Tibial nerve (tissue), 4 donors: Measurements from ENCODE around the gene HGS. TPM values are rescaled to one million over a fixed set of nuclear protein-coding genes. Genes with fewer than 3 reads are reported as not detected.

Experiments used
- DNase-seq, 2 donors: peaks; one replicate each; pipeline ENCODE4 v3.0.0-alpha.2; 2019; ENCODE audit warnings: low spot score in 2 of 2
- H3K27ac ChIP-seq, 4 donors: fragments of 200-600 bp; sonication (generic) in 3 of 4; one replicate each; pipeline ENCODE4 v1.5.1; 2017 to 2019; ENCODE audit warnings: mild to moderate bottlenecking in 1 of 4
- H3K27me3 ChIP-seq, 2 donors: fragments of 200-600 bp; sonication (generic) in 1 of 2; one replicate each; pipeline versions ENCODE4 v1.5.1 to v1.6.0; 2017 to 2019
- H3K36me3 ChIP-seq, 3 donors: fragments of 200-600 bp; sonication (generic); one replicate each; pipeline ENCODE4 v1.5.1; 2018 to 2019
- H3K4me1 ChIP-seq, 4 donors: fragments of 200-600 bp; sonication (generic) in 3 of 4; one replicate each; pipeline ENCODE4 v1.5.1; 2017 to 2019
- H3K4me3 ChIP-seq, 4 donors: fragments of 200-600 bp; sonication (generic) in 3 of 4; one replicate each; pipeline ENCODE4 v1.5.1; 2017 to 2019; ENCODE audit warnings: mild to moderate bottlenecking in 1 of 4, moderate library complexity in 1 of 4
- H3K9me3 ChIP-seq, 4 donors: fragments of 200-600 bp; sonication (generic) in 3 of 4; one replicate each; pipeline ENCODE4 v1.5.1; 2017 to 2019
- EP300 ChIP-seq, 2 donors: sonication (generic); formaldehyde crosslinking; IDR thresholded peaks; one replicate each; pipeline ENCODE4 v1.6.1; 2017; ENCODE audit warnings: antibody characterized with exemption in 2 of 2, mild to moderate bottlenecking in 1 of 2
- POLR2A ChIP-seq, 2 donors: fragments of 450-650 bp; IDR thresholded peaks; one replicate each; pipeline ENCODE4 v1.6.1; 2017; ENCODE audit warnings: antibody characterized with exemption in 2 of 2, mild to moderate bottlenecking in 2 of 2, moderate library complexity in 2 of 2
- WGBS, 2 donors: methylation state at CpG; one replicate each; pipeline ENCODE4 v1.1.5; 2018; 5-methylcytosine and 5-hydroxymethylcytosine counted together
- total RNA-seq, 4 donors: library from RNA; depleted of rRNA; stranded (reverse); fragments of >200 nt; gene quantifications; one replicate each; pipeline ENCODE4 v1.1.0, GENCODE V29; 2016
- TF ChIP-seq, protein P1 (sequence below), 5 experiments: fragments of 200-600 bp in 3 of 5; fragments of 450-650 bp in 2 of 5; sonication (generic) in 3 of 5; IDR thresholded peaks; one replicate each; pipeline ENCODE4 v1.5.1; 2016 to 2019; ENCODE audit warnings: antibody characterized with exemption in 5 of 5, mild to moderate bottlenecking in 3 of 5, moderate library complexity in 2 of 5

Gene HGS
- total RNA-seq, 4 donors from 2014 or later = 75.2 to 166 (median 104) TPM

DNA sequence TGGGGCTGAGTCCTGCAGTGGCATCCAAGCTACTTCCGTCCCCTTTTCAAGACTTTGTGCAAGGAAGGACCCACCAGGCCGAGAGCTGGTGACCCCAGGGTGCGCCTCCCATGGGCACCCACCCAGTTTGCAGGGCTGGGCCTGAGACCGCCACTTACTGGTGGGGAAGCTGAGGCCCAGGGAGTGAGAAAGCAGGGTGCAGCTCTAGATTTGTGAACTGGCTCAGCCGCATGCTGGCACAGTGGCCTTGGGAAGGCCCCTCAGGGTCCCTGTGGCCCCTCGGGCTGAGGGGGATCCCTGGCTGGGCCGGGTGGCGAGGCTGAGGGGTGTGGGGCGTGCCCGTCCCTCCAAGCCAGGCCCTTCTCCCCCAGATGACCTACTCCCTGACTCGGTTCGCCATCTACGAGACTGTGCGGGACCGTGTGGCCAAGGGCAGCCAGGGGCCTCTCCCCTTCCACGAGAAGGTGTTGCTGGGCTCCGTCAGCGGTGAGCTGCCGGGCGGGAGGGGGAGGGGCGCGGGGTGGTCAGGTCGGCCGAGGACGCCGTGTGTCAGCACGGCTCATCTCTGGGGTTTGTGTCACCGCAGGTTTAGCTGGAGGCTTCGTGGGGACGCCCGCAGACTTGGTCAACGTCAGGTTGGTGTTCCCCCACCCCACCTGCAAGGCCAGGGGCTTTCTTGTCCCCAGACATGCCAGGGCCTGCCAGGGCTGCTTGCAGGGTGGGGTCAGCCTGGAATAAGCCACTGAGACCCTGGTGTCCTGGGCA lies 31.5 kb downstream of the HGS start:
- H3K27ac ChIP-seq = peak overlapping the region in 1 of 4 donors; percentile 88
- peaks cover 0 to 47% (median 34%) of the 10 kb centered on the region in 4 donors for H3K4me1 ChIP-seq
- no peak overlapping the region for H3K4me3 ChIP-seq
- WGBS, 2 donors = 89 to 92% methylated on average over 14 to 31 of the region's 32 CpGs
- peaks cover 0 to 59% (median 0%) of the 10 kb centered on the region in 3 donors for H3K36me3 ChIP-seq
- TF ChIP-seq POLR2A (IDR thresholded peaks at IDR 0.05) (no peak), EP300 (IDR thresholded peaks at IDR 0.05) (no peak)
- TF ChIP-seq, protein P1, sequence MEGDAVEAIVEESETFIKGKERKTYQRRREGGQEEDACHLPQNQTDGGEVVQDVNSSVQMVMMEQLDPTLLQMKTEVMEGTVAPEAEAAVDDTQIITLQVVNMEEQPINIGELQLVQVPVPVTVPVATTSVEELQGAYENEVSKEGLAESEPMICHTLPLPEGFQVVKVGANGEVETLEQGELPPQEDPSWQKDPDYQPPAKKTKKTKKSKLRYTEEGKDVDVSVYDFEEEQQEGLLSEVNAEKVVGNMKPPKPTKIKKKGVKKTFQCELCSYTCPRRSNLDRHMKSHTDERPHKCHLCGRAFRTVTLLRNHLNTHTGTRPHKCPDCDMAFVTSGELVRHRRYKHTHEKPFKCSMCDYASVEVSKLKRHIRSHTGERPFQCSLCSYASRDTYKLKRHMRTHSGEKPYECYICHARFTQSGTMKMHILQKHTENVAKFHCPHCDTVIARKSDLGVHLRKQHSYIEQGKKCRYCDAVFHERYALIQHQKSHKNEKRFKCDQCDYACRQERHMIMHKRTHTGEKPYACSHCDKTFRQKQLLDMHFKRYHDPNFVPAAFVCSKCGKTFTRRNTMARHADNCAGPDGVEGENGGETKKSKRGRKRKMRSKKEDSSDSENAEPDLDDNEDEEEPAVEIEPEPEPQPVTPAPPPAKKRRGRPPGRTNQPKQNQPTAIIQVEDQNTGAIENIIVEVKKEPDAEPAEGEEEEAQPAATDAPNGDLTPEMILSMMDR (IDR thresholded peaks at IDR 0.05) = no peak
- no peaks in the 10 kb centered on the region for H3K27me3 ChIP-seq
- H3K9me3 ChIP-seq = no peaks in the 10 kb centered on the region
- no peak for DNase-seq

DNA sequence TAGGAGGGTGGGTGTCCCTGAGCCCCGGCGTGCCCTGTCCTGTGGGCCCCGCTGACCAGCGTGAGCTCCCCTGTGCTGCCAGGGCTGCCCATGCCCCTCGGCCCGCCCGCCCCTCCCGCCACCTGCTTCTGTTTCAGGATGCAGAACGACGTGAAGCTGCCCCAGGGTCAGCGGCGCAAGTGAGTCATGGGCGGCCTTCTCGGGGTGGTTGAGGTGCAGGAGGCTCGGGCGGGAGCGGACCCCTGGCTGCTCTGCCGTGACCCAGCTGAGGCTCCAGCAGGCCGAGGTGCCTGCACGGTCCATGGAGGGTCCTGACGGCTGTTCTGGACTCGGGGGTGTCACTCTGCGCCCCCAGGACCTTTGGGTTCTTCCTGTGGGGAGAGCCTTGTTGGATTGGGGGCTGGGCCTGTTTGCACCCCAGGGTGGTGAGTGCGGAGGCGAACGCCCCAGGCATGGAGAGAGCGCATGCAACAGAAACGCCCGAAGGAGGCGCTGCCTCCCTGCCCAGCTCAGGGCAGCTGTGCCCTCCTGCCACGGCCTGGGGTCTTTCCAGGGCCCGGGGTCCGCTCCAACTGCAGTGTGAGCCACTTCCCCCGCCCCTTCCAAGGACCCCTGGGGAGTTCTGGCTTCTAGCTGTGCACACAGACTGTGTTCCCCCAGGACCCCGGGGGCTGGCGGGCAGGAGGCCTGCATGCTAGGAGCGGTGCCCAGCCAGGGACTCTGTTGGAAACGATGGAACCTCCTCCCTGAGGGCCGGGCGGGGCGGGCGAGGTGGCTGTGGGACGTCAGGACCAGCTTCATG lies 32.3 kb downstream of the HGS start:
- WGBS, 2 donors = 87 to 89% methylated on average over 31 to 40 of the region's 43 CpGs
- H3K4me1 ChIP-seq = peaks cover 0 to 39% (median 26%) of the 10 kb centered on the region in 4 donors
- DNase-seq = no peak
- TF ChIP-seq, protein P1 (IDR thresholded peaks at IDR 0.05) = no peak
- TF ChIP-seq EP300 (IDR thresholded peaks at IDR 0.05) (no peak), POLR2A (IDR thresholded peaks at IDR 0.05) (no peak)
- H3K36me3 ChIP-seq = peaks cover 0 to 64% (median 0%) of the 10 kb centered on the region in 3 donors
- no peaks in the 10 kb centered on the region for H3K9me3 ChIP-seq
- no peak overlapping the region for H3K4me3 ChIP-seq
- no peaks in the 10 kb centered on the region for H3K27me3 ChIP-seq
- H3K27ac ChIP-seq = no peak overlapping the region

DNA sequence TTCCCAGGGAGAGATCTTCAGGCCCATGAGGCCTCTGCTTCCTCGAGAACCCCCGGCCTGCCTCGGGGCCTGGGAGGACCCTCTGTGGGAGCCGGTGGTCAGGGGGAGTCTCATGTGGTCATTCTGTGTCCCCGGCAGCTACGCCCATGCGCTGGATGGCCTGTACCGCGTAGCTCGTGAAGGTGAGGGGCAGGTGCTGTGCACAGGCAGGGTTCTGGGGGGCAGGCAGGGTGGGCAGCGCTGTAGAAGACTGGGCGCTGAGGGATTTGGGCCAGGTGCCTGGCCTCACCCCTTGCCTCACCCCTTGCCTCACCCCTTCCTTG lies 32.8 kb downstream of the HGS start:
- Histone ChIP-seq H3K4me3 (no peak overlapping the region), H3K27me3 (no peaks in the 10 kb centered on the region), H3K4me1 (peaks cover 0 to 33% (median 21%) of the 10 kb centered on the region in 4 donors), H3K9me3 (no peaks in the 10 kb centered on the region), H3K36me3 (peaks cover 0 to 64% (median 0%) of the 10 kb centered on the region in 3 donors), H3K27ac (no peak overlapping the region)
- TF ChIP-seq EP300 (IDR thresholded peaks at IDR 0.05) (no peak), POLR2A (IDR thresholded peaks at IDR 0.05) (no peak)
- TF ChIP-seq, protein P1 (IDR thresholded peaks at IDR 0.05) = no peak
- DNase-seq = no peak
- WGBS, 2 donors = 87 to 95% methylated on average over 9 to 12 of the region's 12 CpGs

DNA sequence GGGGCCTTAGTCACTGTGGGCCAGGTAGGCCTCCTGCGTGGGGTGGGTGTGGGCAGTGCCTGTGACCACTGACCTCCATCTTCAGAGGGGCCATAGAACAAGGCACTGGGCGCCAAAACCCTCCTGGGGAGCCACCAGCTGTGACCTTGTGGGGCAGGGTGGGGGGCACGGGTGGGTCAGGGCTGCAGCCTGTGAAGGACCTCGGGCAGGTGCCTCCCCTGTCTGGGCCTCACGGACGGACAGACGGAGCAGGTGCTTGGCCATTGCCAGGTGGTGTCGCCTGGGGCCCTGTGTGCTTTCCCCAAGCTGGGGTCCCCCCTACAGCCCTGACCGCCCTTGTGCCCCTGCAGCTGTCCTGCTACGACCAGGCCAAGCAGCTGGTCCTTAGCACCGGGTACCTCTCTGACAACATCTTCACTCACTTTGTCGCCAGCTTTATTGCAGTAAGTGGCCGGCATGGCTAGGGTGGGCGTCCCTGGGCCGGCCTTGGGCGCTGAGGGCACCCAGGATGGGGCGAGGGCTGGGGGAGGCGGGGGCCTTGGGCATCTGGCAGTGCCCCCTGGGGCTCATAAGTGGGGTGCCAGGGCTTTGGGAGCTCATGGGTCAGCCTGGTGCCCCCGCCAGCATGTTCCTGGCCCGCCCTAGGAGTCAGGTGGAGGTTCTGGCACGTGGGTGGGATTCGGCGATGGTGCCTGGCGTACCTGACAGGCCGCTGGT lies 33.4 kb downstream of the HGS start:
- no peak for DNase-seq
- WGBS, 2 donors = 89 to 94% methylated on average over 12 to 25 of the region's 25 CpGs
- Histone ChIP-seq H3K4me1 (peaks cover 0 to 35% (median 21%) of the 10 kb centered on the region in 4 donors), H3K4me3 (no peak overlapping the region), H3K27me3 (no peaks in the 10 kb centered on the region), H3K27ac (no peak overlapping the region), H3K36me3 (peaks cover 0 to 64% (median 0%) of the 10 kb centered on the region in 3 donors), H3K9me3 (no peaks in the 10 kb centered on the region)
- TF ChIP-seq POLR2A (IDR thresholded peaks at IDR 0.05) = no peak

DNA sequence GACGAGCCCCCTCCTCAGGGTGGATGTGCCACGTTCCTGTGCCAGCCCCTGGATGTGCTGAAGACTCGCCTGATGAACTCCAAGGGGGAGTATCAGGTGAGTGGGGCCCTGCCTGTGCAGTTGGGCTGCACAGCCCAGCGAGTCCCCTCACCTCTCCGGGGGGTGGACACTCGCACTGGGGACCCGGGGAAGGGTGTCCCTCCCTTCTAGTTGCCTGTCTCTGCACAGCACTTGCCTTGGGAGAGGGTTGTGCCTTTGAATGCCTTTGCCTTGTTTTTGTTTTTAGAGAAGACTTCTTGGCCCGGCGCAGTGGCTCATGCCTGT lies 33.9 kb downstream of the HGS start:
- Histone ChIP-seq H3K27ac (no peak overlapping the region), H3K4me3 (no peak overlapping the region), H3K4me1 (peaks cover 0 to 37% (median 20%) of the 10 kb centered on the region in 4 donors), H3K9me3 (no peaks in the 10 kb centered on the region), H3K36me3 (peaks cover 0 to 64% (median 0%) of the 10 kb centered on the region in 3 donors), H3K27me3 (no peaks in the 10 kb centered on the region)
- TF ChIP-seq POLR2A (IDR thresholded peaks at IDR 0.05) = no peak
- no peak for TF ChIP-seq EP300 (IDR thresholded peaks at IDR 0.05)
- TF ChIP-seq, protein P1 (IDR thresholded peaks at IDR 0.05) = no peak
- 93 to 100% methylated on average over 5 to 9 of the region's 9 CpGs for WGBS, 2 donors
- no peak for DNase-seq
